GM12878 (cell line): ENCODE measurements around the gene SPCS2.

Source experiments
- HDGF ChIP-seq: fragments of 450-650 bp; IDR thresholded peaks from 2 replicates; pipeline ENCODE4 v1.6.1; 2016; ENCODE audit warnings: antibody characterized with exemption
- MYC ChIP-seq: IDR thresholded peaks from 2 replicates; pipeline ENCODE4 v1.6.1; 2011; ENCODE audit warnings: mild to moderate bottlenecking, low read length, moderate library complexity, inconsistent platforms; ENCODE audit not compliant: insufficient read depth, insufficient replicate concordance, insufficient read length, severe bottlenecking
- NFXL1 ChIP-seq: fragments of 450-650 bp; IDR thresholded peaks from 2 replicates; pipeline ENCODE4 v1.6.1; 2017; ENCODE audit warnings: antibody characterized with exemption, mild to moderate bottlenecking, borderline replicate concordance
- POLR2AphosphoS5 ChIP-seq: IDR thresholded peaks from 2 replicates; pipeline ENCODE4 v1.6.1; 2011; ENCODE audit warnings: mild to moderate bottlenecking, low read length, inconsistent platforms
- SIN3A ChIP-seq: IDR thresholded peaks from 2 replicates; pipeline ENCODE4 v1.6.1; 2012; ENCODE audit warnings: low read depth, low read length, improper control_type of control experiment
- TAF1 ChIP-seq: IDR thresholded peaks from 2 replicates; pipeline ENCODE4 v1.6.1; 2011; ENCODE audit warnings: mild to moderate bottlenecking, low read depth, low read length, borderline replicate concordance
- YBX1 ChIP-seq: fragments of 450-650 bp; IDR thresholded peaks from 2 replicates; pipeline ENCODE4 v1.6.1; 2016; ENCODE audit warnings: antibody characterized with exemption
- TF ChIP-seq, protein P1 (sequence below), 3 experiments: IDR thresholded peaks in 2 of 3; conservative IDR thresholded peaks in 1 of 3; 2 replicates each; pipeline ENCODE4 v1.5.1; 2011; ENCODE audit warnings: low read depth in 3 of 3, low read length in 3 of 3, mild to moderate bottlenecking in 3 of 3, control low read depth in 2 of 3, moderate library complexity in 2 of 3, inconsistent platforms in 1 of 3, mixed read lengths in 1 of 3; ENCODE audit not compliant: control insufficient read depth in 2 of 3, insufficient read depth in 1 of 3; ENCODE audit errors: extremely low read depth in 1 of 3
- TF ChIP-seq, protein P2 (sequence below): IDR thresholded peaks from 2 replicates; pipeline ENCODE4 v1.6.1; 2011; ENCODE audit warnings: borderline replicate concordance, low read depth, mild to moderate bottlenecking, moderate library complexity, mixed read lengths, low read length; ENCODE audit not compliant: insufficient read depth; ENCODE audit errors: extremely low read length

DNA sequence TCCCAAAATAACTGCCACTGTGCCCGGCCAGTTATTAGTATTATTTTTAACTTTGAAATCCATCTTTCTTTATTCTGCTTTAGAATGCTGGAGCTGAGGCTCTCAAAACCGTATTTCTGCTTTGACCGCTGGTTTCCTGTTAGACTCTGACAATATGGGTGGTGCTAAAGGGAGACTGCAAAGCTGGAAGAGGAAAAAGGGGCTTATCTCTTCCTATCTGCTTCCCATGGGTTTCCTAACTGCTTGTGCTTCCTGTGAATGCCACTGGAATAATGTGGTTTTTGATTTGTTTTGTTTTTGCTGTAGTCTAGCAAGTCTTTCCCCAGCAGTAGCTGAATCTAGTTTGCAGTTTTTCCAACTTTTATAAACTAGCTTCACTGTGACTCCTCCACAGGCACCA lies 43.7 kb upstream of the SPCS2 start:
- TF ChIP-seq SIN3A (no peak), POLR2AphosphoS5 (no peak), MYC (no peak), YBX1 (no peak), TAF1 (no peak), NFXL1 (no peak), HDGF (no peak)
- TF ChIP-seq, protein P1, sequence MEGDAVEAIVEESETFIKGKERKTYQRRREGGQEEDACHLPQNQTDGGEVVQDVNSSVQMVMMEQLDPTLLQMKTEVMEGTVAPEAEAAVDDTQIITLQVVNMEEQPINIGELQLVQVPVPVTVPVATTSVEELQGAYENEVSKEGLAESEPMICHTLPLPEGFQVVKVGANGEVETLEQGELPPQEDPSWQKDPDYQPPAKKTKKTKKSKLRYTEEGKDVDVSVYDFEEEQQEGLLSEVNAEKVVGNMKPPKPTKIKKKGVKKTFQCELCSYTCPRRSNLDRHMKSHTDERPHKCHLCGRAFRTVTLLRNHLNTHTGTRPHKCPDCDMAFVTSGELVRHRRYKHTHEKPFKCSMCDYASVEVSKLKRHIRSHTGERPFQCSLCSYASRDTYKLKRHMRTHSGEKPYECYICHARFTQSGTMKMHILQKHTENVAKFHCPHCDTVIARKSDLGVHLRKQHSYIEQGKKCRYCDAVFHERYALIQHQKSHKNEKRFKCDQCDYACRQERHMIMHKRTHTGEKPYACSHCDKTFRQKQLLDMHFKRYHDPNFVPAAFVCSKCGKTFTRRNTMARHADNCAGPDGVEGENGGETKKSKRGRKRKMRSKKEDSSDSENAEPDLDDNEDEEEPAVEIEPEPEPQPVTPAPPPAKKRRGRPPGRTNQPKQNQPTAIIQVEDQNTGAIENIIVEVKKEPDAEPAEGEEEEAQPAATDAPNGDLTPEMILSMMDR (IDR thresholded peaks at IDR 0.05 in 2 of 3, conservative IDR thresholded peaks at IDR 0.05 in 1 of 3; ENCODE audit: control insufficient read depth in 2 of 3, extremely low read depth in 1 of 3, insufficient read depth in 1 of 3, low read depth in 3 of 3, low read length in 3 of 3): no peak
- TF ChIP-seq, protein P2, sequence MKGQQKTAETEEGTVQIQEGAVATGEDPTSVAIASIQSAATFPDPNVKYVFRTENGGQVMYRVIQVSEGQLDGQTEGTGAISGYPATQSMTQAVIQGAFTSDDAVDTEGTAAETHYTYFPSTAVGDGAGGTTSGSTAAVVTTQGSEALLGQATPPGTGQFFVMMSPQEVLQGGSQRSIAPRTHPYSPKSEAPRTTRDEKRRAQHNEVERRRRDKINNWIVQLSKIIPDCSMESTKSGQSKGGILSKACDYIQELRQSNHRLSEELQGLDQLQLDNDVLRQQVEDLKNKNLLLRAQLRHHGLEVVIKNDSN: no peak
